Measurements from ENCODE around the gene ARHGAP30.
"Not testable (repeated sequence)": the region's sequence is repeated elsewhere in the genome, so short reads cannot be mapped to it uniquely, and the experiment has no call there.

DNA sequence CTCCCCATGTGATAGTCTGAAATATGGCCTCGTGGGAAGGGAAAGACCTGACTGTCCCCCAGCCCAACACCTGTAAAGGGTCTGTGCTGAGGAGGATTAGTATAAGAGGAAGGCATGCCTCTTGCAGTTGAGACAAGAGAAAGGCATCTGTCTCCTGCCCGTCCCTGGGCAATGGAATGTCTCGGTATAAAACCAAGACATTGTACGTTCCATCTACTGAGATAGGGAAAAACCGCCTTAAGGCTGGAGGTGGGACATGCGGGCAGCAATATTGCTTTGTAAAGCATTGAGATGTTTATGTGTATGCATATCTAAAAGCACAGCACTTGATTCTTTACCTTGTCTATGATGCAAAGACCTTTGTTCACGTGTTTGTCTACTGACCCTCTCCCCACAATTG, 52.5 kb downstream of the ARHGAP30 start:
- not testable (repeated sequence) for TF ChIP-seq CTCF, POLR2A (IDR thresholded peaks at IDR 0.05)
